HEK293 (cell line): ENCODE results near the gene SPOCK1.

Experiments used
- CTCF ChIA-PET: fragments of 350-600 bp; formaldehyde crosslinking; extraction: SDS; loops from one replicate; lab custom pipeline; 2021; ENCODE audit warnings: antibody characterized with exemption; lab: Yijun Ruan, JAX
- POLR2A ChIA-PET: fragments of 300-600 bp; formaldehyde crosslinking; extraction: SDS; loops from one replicate; lab custom pipeline; 2020; ENCODE audit warnings: antibody characterized with exemption, inconsistent platforms; lab: Yijun Ruan, JAX
- H3K27ac ChIP-seq: fragments of 200-500 bp; sonication (Bioruptor generic); 2 replicates; pipeline ENCODE4 v1.5.1; 2014; ENCODE audit warnings: low read depth, low read length, control low read depth, inconsistent platforms; ENCODE audit errors: extremely low read depth
- H3K36me3 ChIP-seq, 2 experiments: fragments of 200-500 bp in 1 of 2; sonication (Bioruptor generic) in 1 of 2; 1 replicate in 1 of 2; 2 replicates in 1 of 2; pipeline ENCODE4 v1.5.1; 2014 to 2017; ENCODE audit warnings: inconsistent platforms in 2 of 2, low read length in 2 of 2; ENCODE audit not compliant: control insufficient read depth in 2 of 2, insufficient read depth in 1 of 2
- H3K4me1 ChIP-seq: fragments of 200-500 bp; sonication (Bioruptor generic); 2 replicates; pipeline ENCODE4 v1.5.1; 2014; ENCODE audit warnings: mild to moderate bottlenecking, low read length, inconsistent platforms; ENCODE audit not compliant: control insufficient read depth, insufficient read depth
- H3K4me3 ChIP-seq: 2 replicates; pipeline ENCODE4 v1.5.1; 2011; ENCODE audit warnings: low read depth, mild to moderate bottlenecking, control low read depth, low read length, moderate library complexity
- H3K9me3 ChIP-seq: fragments of 200-500 bp; sonication (Bioruptor generic); 2 replicates; pipeline ENCODE4 v1.5.1; 2014; ENCODE audit warnings: low read depth, low read length, inconsistent platforms; ENCODE audit not compliant: control insufficient read depth, insufficient read depth
- GLI2 ChIP-seq: fragments of 450-650 bp; formaldehyde crosslinking; IDR thresholded peaks from 2 replicates; pipeline ENCODE4; 2017; ENCODE audit warnings: missing biosample characterization, missing genetic modification characterization, low read depth, borderline replicate concordance
- GLIS1 ChIP-seq: fragments of 450-650 bp; formaldehyde crosslinking; IDR thresholded peaks from 2 replicates; pipeline ENCODE4 v1.5.1; 2016; ENCODE audit warnings: missing biosample characterization, missing genetic modification characterization
- KLF8 ChIP-seq: fragments of 450-650 bp; formaldehyde crosslinking; IDR thresholded peaks from 2 replicates; pipeline ENCODE4 v1.5.1; 2016; ENCODE audit warnings: missing biosample characterization, missing genetic modification characterization
- ZBTB8A ChIP-seq: fragments of 450-650 bp; formaldehyde crosslinking; IDR thresholded peaks from 2 replicates; pipeline ENCODE4 v1.5.1; 2016; ENCODE audit warnings: missing biosample characterization, missing genetic modification characterization
- ZNF140 ChIP-seq: fragments of 450-650 bp; formaldehyde crosslinking; IDR thresholded peaks from 2 replicates; pipeline ENCODE4 v1.5.1; 2016; ENCODE audit warnings: missing biosample characterization, missing genetic modification characterization
- ZNF221 ChIP-seq: fragments of 450-650 bp; formaldehyde crosslinking; IDR thresholded peaks from 2 replicates; pipeline ENCODE4 v1.5.1; 2017; ENCODE audit warnings: missing biosample characterization, missing genetic modification characterization, borderline replicate concordance
- ZNF701 ChIP-seq: fragments of 450-650 bp; formaldehyde crosslinking; IDR thresholded peaks from 2 replicates; pipeline ENCODE4 v1.5.1; 2016; ENCODE audit warnings: missing biosample characterization, missing genetic modification characterization
- ZNF768 ChIP-seq: fragments of 450-650 bp; formaldehyde crosslinking; IDR thresholded peaks from 2 replicates; pipeline ENCODE4 v1.5.1; 2018; ENCODE audit warnings: missing biosample characterization, mild to moderate bottlenecking, missing genetic modification characterization
- TF ChIP-seq, protein P1 (sequence below): fragments of 450-650 bp; formaldehyde crosslinking; IDR thresholded peaks from 2 replicates; pipeline ENCODE4 v1.5.1; 2017; ENCODE audit warnings: missing biosample characterization, missing genetic modification characterization
- TF ChIP-seq, protein P2 (sequence below): fragments of 450-650 bp; formaldehyde crosslinking; IDR thresholded peaks from 2 replicates; pipeline ENCODE4 v1.5.1; 2017; ENCODE audit warnings: missing biosample characterization, missing genetic modification characterization
- TF ChIP-seq, protein P3 (sequence below): fragments of 450-650 bp; formaldehyde crosslinking; IDR thresholded peaks from 2 replicates; pipeline ENCODE4 v1.5.1; 2016; ENCODE audit warnings: missing biosample characterization, missing genetic modification characterization, borderline replicate concordance
- TF ChIP-seq, protein P4 (sequence below): fragments of 450-650 bp; formaldehyde crosslinking; IDR thresholded peaks from 2 replicates; pipeline ENCODE4 v1.5.1; 2016; ENCODE audit warnings: missing biosample characterization, missing genetic modification characterization, borderline replicate concordance

The SPOCK1 gene

DNA sequence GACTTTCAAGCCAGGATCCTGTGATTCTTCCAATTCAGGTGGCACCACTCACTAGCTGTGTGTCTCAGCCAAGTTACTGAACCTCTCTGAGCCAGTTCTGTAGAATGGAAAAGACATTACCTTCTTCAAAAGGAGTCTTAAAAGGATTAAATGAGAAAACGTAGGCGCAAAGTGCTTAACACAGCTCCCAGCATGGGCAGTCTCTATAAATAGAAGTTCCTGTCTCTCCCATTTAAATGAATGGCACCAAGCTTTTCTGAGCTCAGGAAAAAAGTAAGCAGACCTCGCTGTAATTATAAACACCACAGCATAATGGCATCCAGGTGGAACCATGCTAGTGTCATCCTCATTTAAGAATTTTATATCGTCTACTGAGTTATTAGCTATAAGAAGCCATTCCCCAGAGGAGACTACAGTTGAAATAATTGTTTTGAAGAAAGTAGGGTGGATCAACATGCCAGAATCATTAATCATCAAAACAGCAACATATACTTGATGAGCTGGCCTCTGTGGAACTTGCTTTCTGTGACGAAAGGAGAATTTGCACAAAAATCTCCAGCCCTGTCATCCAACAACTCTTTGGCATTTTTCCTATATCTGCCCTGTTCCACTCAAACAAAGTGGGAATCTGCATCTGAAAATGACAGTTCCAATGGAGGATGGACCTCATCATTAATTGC, 188.9 kb downstream of the SPOCK1 start:
- Histone ChIP-seq H3K4me3 (no peak overlapping the region), H3K4me1 (no peaks in the 10 kb centered on the region), H3K9me3 (no peaks in the 10 kb centered on the region), H3K36me3 (no peaks in the 10 kb centered on the region), H3K27ac (no peak overlapping the region)
- TF ChIP-seq, protein P1, sequence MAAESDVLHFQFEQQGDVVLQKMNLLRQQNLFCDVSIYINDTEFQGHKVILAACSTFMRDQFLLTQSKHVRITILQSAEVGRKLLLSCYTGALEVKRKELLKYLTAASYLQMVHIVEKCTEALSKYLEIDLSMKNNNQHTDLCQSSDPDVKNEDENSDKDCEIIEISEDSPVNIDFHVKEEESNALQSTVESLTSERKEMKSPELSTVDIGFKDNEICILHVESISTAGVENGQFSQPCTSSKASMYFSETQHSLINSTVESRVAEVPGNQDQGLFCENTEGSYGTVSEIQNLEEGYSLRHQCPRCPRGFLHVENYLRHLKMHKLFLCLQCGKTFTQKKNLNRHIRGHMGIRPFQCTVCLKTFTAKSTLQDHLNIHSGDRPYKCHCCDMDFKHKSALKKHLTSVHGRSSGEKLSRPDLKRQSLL (tag by site-specific recombination), result no peak
- TF ChIP-seq, protein P2, sequence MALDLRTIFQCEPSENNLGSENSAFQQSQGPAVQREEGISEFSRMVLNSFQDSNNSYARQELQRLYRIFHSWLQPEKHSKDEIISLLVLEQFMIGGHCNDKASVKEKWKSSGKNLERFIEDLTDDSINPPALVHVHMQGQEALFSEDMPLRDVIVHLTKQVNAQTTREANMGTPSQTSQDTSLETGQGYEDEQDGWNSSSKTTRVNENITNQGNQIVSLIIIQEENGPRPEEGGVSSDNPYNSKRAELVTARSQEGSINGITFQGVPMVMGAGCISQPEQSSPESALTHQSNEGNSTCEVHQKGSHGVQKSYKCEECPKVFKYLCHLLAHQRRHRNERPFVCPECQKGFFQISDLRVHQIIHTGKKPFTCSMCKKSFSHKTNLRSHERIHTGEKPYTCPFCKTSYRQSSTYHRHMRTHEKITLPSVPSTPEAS (tag by site-specific recombination), result no peak
- TF ChIP-seq ZNF768, result peak; percentile 33; the same call in 1 of the 2 replicates
- no peak for TF ChIP-seq ZBTB8A
- no peak for TF ChIP-seq ZNF140 (tag by site-specific recombination)
- ChIA-PET POLR2A (no interaction called here), CTCF (interaction anchor here (0.6 to 1.7 kb wide), 4 partner anchors 10 to 235 kb away, joined by 3 to 23 read pairs (median 4); partner anchors contain the start of gene SPOCK1)

DNA sequence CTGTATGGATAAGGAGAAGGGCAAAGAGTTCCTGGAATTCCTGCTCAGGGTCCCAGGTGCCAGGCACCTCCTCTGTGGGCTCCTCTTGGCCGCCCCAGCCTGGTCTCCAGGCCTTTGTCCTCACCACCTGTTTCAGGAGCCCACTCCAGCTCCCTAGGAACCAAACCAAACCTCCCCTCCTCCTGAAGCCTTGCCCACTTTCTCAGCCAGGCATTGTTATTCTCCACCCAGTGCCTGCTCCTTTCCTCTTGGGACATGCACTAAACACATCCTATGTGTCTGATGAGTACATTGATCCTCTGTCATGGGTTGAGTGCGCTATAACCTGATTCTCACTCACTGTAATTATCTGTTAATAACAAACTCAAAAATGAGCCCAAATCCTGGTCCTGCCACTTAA, 189.8 kb downstream of the SPOCK1 start:
- ChIA-PET POLR2A (no interaction called here), CTCF (interaction anchor here (1.2 kb wide), 1 partner anchor 234 kb away, joined by 4 read pairs; no protein-coding TSS in a partner anchor)
- Histone ChIP-seq H3K4me3 (no peak overlapping the region), H3K9me3 (no peaks in the 10 kb centered on the region), H3K27ac (no peak overlapping the region), H3K36me3 (no peaks in the 10 kb centered on the region), H3K4me1 (no peaks in the 10 kb centered on the region)
- TF ChIP-seq, protein P3, sequence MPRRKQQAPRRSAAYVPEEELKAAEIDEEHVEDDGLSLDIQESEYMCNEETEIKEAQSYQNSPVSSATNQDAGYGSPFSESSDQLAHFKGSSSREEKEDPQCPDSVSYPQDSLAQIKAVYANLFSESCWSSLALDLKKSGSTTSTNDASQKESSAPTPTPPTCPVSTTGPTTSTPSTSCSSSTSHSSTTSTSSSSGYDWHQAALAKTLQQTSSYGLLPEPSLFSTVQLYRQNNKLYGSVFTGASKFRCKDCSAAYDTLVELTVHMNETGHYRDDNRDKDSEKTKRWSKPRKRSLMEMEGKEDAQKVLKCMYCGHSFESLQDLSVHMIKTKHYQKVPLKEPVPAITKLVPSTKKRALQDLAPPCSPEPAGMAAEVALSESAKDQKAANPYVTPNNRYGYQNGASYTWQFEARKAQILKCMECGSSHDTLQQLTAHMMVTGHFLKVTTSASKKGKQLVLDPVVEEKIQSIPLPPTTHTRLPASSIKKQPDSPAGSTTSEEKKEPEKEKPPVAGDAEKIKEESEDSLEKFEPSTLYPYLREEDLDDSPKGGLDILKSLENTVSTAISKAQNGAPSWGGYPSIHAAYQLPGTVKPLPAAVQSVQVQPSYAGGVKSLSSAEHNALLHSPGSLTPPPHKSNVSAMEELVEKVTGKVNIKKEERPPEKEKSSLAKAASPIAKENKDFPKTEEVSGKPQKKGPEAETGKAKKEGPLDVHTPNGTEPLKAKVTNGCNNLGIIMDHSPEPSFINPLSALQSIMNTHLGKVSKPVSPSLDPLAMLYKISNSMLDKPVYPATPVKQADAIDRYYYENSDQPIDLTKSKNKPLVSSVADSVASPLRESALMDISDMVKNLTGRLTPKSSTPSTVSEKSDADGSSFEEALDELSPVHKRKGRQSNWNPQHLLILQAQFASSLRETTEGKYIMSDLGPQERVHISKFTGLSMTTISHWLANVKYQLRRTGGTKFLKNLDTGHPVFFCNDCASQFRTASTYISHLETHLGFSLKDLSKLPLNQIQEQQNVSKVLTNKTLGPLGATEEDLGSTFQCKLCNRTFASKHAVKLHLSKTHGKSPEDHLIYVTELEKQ (tag by site-specific recombination), result no peak
- TF ChIP-seq GLIS1 (tag by site-specific recombination), result no peak
- no peak for TF ChIP-seq ZNF701 (tag by site-specific recombination)
- TF ChIP-seq, protein P4, sequence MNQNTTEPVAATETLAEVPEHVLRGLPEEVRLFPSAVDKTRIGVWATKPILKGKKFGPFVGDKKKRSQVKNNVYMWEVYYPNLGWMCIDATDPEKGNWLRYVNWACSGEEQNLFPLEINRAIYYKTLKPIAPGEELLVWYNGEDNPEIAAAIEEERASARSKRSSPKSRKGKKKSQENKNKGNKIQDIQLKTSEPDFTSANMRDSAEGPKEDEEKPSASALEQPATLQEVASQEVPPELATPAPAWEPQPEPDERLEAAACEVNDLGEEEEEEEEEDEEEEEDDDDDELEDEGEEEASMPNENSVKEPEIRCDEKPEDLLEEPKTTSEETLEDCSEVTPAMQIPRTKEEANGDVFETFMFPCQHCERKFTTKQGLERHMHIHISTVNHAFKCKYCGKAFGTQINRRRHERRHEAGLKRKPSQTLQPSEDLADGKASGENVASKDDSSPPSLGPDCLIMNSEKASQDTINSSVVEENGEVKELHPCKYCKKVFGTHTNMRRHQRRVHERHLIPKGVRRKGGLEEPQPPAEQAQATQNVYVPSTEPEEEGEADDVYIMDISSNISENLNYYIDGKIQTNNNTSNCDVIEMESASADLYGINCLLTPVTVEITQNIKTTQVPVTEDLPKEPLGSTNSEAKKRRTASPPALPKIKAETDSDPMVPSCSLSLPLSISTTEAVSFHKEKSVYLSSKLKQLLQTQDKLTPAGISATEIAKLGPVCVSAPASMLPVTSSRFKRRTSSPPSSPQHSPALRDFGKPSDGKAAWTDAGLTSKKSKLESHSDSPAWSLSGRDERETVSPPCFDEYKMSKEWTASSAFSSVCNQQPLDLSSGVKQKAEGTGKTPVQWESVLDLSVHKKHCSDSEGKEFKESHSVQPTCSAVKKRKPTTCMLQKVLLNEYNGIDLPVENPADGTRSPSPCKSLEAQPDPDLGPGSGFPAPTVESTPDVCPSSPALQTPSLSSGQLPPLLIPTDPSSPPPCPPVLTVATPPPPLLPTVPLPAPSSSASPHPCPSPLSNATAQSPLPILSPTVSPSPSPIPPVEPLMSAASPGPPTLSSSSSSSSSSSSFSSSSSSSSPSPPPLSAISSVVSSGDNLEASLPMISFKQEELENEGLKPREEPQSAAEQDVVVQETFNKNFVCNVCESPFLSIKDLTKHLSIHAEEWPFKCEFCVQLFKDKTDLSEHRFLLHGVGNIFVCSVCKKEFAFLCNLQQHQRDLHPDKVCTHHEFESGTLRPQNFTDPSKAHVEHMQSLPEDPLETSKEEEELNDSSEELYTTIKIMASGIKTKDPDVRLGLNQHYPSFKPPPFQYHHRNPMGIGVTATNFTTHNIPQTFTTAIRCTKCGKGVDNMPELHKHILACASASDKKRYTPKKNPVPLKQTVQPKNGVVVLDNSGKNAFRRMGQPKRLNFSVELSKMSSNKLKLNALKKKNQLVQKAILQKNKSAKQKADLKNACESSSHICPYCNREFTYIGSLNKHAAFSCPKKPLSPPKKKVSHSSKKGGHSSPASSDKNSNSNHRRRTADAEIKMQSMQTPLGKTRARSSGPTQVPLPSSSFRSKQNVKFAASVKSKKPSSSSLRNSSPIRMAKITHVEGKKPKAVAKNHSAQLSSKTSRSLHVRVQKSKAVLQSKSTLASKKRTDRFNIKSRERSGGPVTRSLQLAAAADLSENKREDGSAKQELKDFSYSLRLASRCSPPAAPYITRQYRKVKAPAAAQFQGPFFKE (tag by site-specific recombination), result no peak
- TF ChIP-seq ZNF221, result no peak
- no peak for TF ChIP-seq KLF8 (tag by site-specific recombination)
- TF ChIP-seq GLI2 (tag by site-specific recombination), result no peak
